Upper lobe of left lung (tissue), 6 donors: ENCODE data around the gene NBL1. TPM values are rescaled to one million over a fixed set of nuclear protein-coding genes. Genes with fewer than 3 reads are reported as not detected.
A peak's percentile ranks its signal among the peaks of the same experiment; 100 is the strongest.

Source experiments
- ATAC-seq, 2 donors: fragments of 200-7000 bp; cut with Tn5 transposase; one replicate each; pipeline ENCODE4 v1.9.1; 2022; ENCODE audit warnings: mild to moderate bottlenecking in 2 of 2, moderate library complexity in 2 of 2; ENCODE audit not compliant: low FRiP score in 2 of 2
- DNase-seq, 2 donors: peaks; one replicate each; pipeline ENCODE4 v3.0.0-alpha.2; 2019 to 2020
- H3K27ac ChIP-seq, 4 donors: fragments of 200-600 bp; sonication (generic); one replicate each; pipeline ENCODE4 v1.5.1; 2016 to 2019
- H3K27me3 ChIP-seq, 4 donors: fragments of 200-600 bp; sonication (generic); one replicate each; pipeline ENCODE4 v1.5.1; 2017 to 2019
- H3K36me3 ChIP-seq, 4 donors: fragments of 200-600 bp; sonication (generic); one replicate each; pipeline ENCODE4 v1.5.1; 2016 to 2019
- H3K4me1 ChIP-seq, 4 donors: fragments of 200-600 bp; sonication (generic); one replicate each; pipeline ENCODE4 v1.5.1; 2018 to 2019
- H3K4me3 ChIP-seq, 4 donors: fragments of 200-600 bp; sonication (generic); one replicate each; pipeline ENCODE4 v1.5.1; 2017 to 2019; ENCODE audit warnings: mild to moderate bottlenecking in 2 of 4, moderate library complexity in 1 of 4
- H3K9me3 ChIP-seq, 4 donors: fragments of 200-600 bp; sonication (generic); one replicate each; pipeline ENCODE4 v1.5.1; 2018 to 2019
- EP300 ChIP-seq, 4 donors: sonication (generic); formaldehyde crosslinking; IDR thresholded peaks; one replicate each; pipeline ENCODE4 v1.5.1; 2017; ENCODE audit warnings: antibody characterized with exemption in 4 of 4, control low read depth in 2 of 4
- POLR2A ChIP-seq, 4 donors: fragments of 450-650 bp; IDR thresholded peaks; one replicate each; pipeline ENCODE4 v1.5.1; 2016 to 2017; ENCODE audit warnings: antibody characterized with exemption in 4 of 4, mild to moderate bottlenecking in 2 of 4
- POLR2AphosphoS5 ChIP-seq, 2 donors: sonication (generic); formaldehyde crosslinking; IDR thresholded peaks; one replicate each; pipeline ENCODE4 v1.5.1; 2017; ENCODE audit warnings: antibody characterized with exemption in 2 of 2
- WGBS, 2 donors: methylation state at CpG; one replicate each; pipeline ENCODE4 v1.1.5; 2017 to 2018; 5-methylcytosine and 5-hydroxymethylcytosine counted together
- total RNA-seq, 6 donors: library from RNA; depleted of rRNA in 4 of 6; stranded (reverse); fragments of >200 nt in 4 of 6; gene quantifications; one replicate each; pipeline versions ENCODE4 v1.1.0 to v1.2.1, GENCODE V29; 2016 to 2021
- TF ChIP-seq, protein P1 (sequence below), 6 experiments: fragments of 450-650 bp in 4 of 6; fragments of 200-600 bp in 2 of 6; sonication (generic) in 2 of 6; IDR thresholded peaks; one replicate each; pipeline ENCODE4 v1.5.1; 2016 to 2019; ENCODE audit warnings: antibody characterized with exemption in 6 of 6
- donor health status: DM: no; HTN: no; CAD: no; lungs with moderate emphysema.
- donor health status: DM: no; HTN: yes; CAD: no; lungs with severe emphysema.

NBL1 gene
- total RNA-seq, 6 donors from 2014 or later = 40.9 to 190 (median 105) TPM

DNA sequence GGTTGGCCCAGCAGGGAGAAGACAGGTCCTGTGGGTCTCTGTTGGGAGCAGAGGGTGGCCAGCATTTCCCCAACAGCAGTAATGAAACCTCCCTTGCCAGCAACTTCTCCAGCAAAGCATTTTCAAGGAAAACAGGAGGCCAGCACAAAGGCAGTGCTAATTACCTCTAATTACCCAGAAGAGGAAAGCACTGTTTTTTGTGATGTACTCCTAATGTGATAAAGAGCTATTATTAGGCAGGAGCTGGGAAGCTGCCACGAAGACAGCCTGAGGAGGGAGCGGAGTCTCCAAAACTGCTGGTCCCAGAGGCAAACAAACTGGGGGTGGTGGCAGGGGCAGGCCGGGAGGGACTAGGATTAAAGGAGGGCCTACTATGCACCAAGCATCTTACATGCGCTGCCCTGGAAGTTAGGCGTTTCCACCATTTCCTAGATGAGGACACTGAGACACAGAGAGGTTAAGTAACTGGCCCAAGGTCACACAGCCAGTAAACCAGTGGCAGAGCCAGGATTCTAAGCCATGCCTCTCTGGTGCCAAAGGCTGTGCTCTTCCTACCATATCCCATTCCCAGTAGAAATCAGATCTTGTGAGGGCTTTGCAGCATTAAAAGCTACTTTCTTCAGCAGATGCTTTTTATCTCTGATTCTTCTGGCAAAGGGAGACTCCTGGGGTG is 45.1 kb downstream of the NBL1 start:
- Histone ChIP-seq H3K9me3 (no peaks in the 10 kb centered on the region), H3K4me1 (no peaks in the 10 kb centered on the region), H3K27ac (no peak overlapping the region), H3K27me3 (no peaks in the 10 kb centered on the region), H3K36me3 (peaks cover 0 to 43% (median 10%) of the 10 kb centered on the region in 4 donors), H3K4me3 (no peak overlapping the region)
- ATAC-seq = no peak
- DNase-seq = no peak
- TF ChIP-seq, protein P1, sequence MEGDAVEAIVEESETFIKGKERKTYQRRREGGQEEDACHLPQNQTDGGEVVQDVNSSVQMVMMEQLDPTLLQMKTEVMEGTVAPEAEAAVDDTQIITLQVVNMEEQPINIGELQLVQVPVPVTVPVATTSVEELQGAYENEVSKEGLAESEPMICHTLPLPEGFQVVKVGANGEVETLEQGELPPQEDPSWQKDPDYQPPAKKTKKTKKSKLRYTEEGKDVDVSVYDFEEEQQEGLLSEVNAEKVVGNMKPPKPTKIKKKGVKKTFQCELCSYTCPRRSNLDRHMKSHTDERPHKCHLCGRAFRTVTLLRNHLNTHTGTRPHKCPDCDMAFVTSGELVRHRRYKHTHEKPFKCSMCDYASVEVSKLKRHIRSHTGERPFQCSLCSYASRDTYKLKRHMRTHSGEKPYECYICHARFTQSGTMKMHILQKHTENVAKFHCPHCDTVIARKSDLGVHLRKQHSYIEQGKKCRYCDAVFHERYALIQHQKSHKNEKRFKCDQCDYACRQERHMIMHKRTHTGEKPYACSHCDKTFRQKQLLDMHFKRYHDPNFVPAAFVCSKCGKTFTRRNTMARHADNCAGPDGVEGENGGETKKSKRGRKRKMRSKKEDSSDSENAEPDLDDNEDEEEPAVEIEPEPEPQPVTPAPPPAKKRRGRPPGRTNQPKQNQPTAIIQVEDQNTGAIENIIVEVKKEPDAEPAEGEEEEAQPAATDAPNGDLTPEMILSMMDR (IDR thresholded peaks at IDR 0.05) = no peak
- TF ChIP-seq POLR2A (IDR thresholded peaks at IDR 0.05) = no peak
- no peak for TF ChIP-seq EP300 (IDR thresholded peaks at IDR 0.05)
- no peak for TF ChIP-seq POLR2AphosphoS5 (IDR thresholded peaks at IDR 0.05)
- 78 to 94% methylated on average over 5 of the region's 5 CpGs for whole genome bisulfite sequencing, 2 donors

DNA sequence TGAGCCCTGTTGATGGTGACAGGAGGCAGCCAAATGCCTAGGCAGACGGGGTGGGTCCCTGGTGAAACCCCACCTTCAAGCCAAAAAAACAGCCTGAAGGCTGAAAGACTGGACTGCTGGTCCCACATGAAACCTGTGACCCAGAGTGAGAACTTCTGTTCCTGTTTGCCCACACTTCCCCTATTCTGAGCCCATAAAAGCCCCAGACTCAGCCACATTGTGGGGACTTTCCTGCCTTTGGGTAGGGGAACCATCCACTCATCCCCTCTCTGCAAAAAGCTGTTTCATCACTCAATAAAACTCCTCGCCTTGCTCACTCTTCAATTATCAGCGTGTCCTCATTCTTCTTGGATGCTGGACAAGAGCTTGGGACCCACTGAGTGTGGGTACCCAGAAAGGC is 45.7 kb downstream of the NBL1 start:
- Histone ChIP-seq H3K36me3 (peaks cover 0 to 46% (median 15%) of the 10 kb centered on the region in 4 donors), H3K27ac (no peak overlapping the region), H3K27me3 (no peaks in the 10 kb centered on the region), H3K4me1 (no peaks in the 10 kb centered on the region), H3K4me3 (no peak overlapping the region), H3K9me3 (no peaks in the 10 kb centered on the region)
- ATAC-seq (no peak), DNase-seq (no peak)
- TF ChIP-seq POLR2A (IDR thresholded peaks at IDR 0.05) (no peak), EP300 (IDR thresholded peaks at IDR 0.05) (no peak), POLR2AphosphoS5 (IDR thresholded peaks at IDR 0.05) (no peak)
- TF ChIP-seq, protein P1 (IDR thresholded peaks at IDR 0.05) = no peak
- 98 to 100% methylated on average over 3 of the region's 3 CpGs for WGBS, 2 donors

DNA sequence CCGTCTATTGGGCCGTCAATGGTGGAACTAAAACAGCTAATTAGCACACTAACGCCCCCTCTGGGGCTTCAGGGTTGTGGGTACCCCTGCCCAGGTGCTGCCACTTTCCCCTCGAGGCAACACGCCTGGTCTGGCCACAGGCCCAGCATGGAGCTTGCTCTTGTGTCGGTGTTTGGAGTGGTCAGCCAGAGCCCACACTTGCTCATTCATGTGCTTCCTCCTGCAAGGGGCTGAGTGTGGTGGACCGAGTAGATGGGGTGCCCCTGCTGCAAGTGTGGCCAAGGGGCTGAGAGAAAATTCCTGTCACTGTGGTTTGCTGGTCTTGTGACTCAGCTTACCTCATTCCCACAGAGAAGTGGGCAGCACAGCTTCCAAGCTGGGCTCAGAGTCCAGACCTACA is 46.2 kb downstream of the NBL1 start:
- no peak overlapping the region for H3K27ac ChIP-seq
- no peaks in the 10 kb centered on the region for H3K27me3 ChIP-seq
- DNase-seq = no peak
- no peak overlapping the region for H3K4me3 ChIP-seq
- TF ChIP-seq POLR2AphosphoS5 (IDR thresholded peaks at IDR 0.05) (no peak), POLR2A (IDR thresholded peaks at IDR 0.05) (no peak), EP300 (IDR thresholded peaks at IDR 0.05) (no peak)
- TF ChIP-seq, protein P1 (IDR thresholded peaks at IDR 0.05) = no peak
- H3K36me3 ChIP-seq = peaks cover 0 to 51% (median 17%) of the 10 kb centered on the region in 4 donors
- no peaks in the 10 kb centered on the region for H3K9me3 ChIP-seq
- WGBS, 2 donors = 86 to 94% methylated on average over 3 to 7 of the region's 7 CpGs
- no peak for ATAC-seq
- H3K4me1 ChIP-seq = no peaks in the 10 kb centered on the region

DNA sequence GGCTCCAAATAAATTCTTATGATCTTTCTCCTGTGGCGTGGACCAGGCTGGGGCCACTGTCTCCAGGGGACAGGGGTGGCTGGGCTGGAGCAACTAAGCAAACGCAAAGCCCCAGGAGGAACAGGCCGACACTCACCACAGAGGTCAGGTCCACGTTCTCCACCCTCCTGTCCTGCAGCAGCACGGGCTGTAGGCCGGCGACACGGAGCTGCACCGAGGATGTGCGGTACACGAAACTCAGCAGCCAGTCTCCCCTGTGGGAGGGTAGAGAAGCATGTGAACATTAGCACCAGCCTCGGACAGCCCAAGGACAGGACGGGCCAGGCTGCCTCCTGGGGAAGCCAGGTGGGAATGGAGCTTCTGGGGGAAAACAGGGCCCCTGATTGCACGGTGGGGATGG is 50.2 kb downstream of the NBL1 start:
- Histone ChIP-seq H3K27ac (no peak overlapping the region), H3K4me3 (no peak overlapping the region), H3K27me3 (no peaks in the 10 kb centered on the region), H3K36me3 (peaks cover 0 to 53% (median 16%) of the 10 kb centered on the region in 4 donors), H3K9me3 (no peaks in the 10 kb centered on the region), H3K4me1 (no peaks in the 10 kb centered on the region)
- TF ChIP-seq, protein P1 (IDR thresholded peaks at IDR 0.05) = no peak
- TF ChIP-seq EP300 (IDR thresholded peaks at IDR 0.05) (no peak), POLR2AphosphoS5 (IDR thresholded peaks at IDR 0.05) (no peak), POLR2A (IDR thresholded peaks at IDR 0.05) (no peak)
- WGBS, 2 donors = 87 to 93% methylated on average over 10 to 13 of the region's 14 CpGs
- DNase-seq (peak in 1 of 2 donors; percentile 72), ATAC-seq (no peak)

DNA sequence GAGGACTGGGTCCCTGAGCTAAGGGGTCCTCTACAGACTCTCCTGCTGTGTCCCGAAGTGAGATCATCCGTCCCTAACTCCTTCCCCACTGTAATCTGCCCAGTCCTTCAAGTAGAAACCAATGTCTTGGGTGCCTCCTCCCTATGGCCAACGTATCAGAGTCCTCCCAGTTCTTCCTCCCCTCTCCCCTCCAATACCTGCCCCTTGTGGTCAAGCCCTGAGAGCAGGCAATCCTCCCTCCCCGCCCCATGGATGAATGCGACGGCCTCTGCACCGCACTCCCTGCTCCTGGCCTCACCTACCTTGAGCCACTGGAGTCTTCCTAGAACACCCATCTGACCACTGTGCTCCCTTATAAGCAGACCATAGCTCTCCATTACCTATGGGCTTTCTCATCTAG is 51.7 kb downstream of the NBL1 start:
- peaks cover 0 to 60% (median 20%) of the 10 kb centered on the region in 4 donors for H3K36me3 ChIP-seq
- no peaks in the 10 kb centered on the region for H3K4me1 ChIP-seq
- H3K9me3 ChIP-seq = no peaks in the 10 kb centered on the region
- ATAC-seq (no peak), DNase-seq (no peak)
- TF ChIP-seq POLR2A (IDR thresholded peaks at IDR 0.05) = no peak
- TF ChIP-seq POLR2AphosphoS5 (IDR thresholded peaks at IDR 0.05) = no peak
- no peak for TF ChIP-seq EP300 (IDR thresholded peaks at IDR 0.05)
- TF ChIP-seq, protein P1 (IDR thresholded peaks at IDR 0.05) = no peak
- no peak overlapping the region for H3K4me3 ChIP-seq
- no peaks in the 10 kb centered on the region for H3K27me3 ChIP-seq
- 84 to 91% methylated on average over 6 to 7 of the region's 7 CpGs for WGBS, 2 donors
- H3K27ac ChIP-seq = no peak overlapping the region
